Anterior cingulate cortex (tissue), 58 donors: ENCODE data around the gene CASQ2.

Source experiments
- DNase-seq, 58 donors: peaks; one replicate each; lab custom pipeline; 2025; lab: John Stamatoyannopoulos, UW

CASQ2 gene

GRCh38 chr1:115768549-115768948 is at the start of gene CASQ2:
CASQ2 (minus strand) TSS chr1:115768714; CDS start chr1:115768541, 173 bp downstream.
- no peak for DNase-seq

- DNase-seq: no peak
These were observed 47.2 kb upstream of the CASQ2 start for GRCh38 chr1:115815694-115816093.

GRCh38 chr1:115814685-115815398 is 46.3 kb upstream of the CASQ2 start:
- DNase-seq: no peak

- DNase-seq: no peak
These were observed 45.2 kb upstream of the CASQ2 start for GRCh38 chr1:115813727-115814126.

GRCh38 chr1:115811140-115811828 is 42.8 kb upstream of the CASQ2 start:
- DNase-seq: no peak

DNA sequence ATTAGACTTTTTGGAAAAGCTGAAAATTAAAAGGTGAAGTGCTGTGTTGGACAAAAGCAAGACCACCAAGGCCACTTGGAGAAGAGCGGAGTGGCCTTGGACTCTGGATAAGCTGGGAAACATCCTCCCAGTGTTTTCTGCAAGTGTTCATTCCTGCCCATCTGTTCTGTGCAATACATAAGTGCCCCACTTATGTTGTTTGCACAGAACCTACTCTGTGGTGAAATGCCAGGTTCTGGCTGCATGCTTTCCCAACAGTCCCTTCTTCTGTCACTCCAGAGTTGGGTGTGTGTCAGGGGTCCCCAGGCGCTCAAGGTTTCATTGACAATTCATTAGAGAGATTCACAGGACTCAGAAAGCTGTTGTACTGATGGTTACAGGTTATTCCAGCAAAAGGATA is 42.1 kb upstream of the CASQ2 start:
- no peak for DNase-seq

GRCh38 chr1:115809847-115810246 is 41.3 kb upstream of the CASQ2 start:
- no peak for DNase-seq

DNA sequence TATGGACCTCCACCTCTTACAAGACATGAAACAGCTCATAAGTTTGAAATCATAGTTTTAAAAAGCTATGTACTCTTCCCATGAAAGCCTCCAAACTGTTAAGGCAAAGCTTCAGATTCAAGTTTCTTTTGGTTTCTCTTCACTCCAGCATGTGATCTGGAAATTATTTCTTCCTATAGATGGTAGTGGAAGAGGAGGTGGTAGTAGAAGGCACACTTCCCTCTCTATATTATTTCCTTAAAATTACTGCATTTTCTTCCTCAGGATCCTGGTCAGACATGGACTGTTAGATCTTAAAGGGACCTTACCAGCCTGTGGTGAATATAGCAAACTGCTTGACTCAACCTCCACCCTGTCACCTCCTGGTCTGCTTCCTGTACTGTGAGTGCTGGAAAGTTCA is 40.6 kb upstream of the CASQ2 start:
- no peak for DNase-seq

- DNase-seq: peak in 21 of 58 donors; percentile 1 to 61 (median 30)
These were observed 39.2 kb upstream of the CASQ2 start for GRCh38 chr1:115807723-115808122.

DNA sequence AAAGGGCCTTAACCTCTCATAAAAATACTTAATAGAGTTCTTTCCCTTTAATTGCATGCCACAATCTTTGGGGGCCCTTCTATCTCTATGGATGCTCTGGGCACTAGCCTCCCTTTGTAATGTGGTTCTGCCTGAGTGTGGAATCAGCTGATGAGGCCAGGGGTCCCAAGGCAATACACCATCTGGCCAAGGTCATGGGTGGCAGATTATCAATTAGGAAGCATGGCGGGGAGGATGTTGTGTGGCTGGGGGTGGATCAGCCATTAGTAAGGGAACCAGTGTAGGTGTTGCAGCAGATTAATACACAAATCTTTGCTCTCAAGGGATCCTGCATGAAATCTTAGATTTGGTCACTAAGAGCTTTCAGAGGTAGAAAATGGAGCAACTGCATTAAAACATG is 37.1 kb upstream of the CASQ2 start:
- no peak for DNase-seq

DNA sequence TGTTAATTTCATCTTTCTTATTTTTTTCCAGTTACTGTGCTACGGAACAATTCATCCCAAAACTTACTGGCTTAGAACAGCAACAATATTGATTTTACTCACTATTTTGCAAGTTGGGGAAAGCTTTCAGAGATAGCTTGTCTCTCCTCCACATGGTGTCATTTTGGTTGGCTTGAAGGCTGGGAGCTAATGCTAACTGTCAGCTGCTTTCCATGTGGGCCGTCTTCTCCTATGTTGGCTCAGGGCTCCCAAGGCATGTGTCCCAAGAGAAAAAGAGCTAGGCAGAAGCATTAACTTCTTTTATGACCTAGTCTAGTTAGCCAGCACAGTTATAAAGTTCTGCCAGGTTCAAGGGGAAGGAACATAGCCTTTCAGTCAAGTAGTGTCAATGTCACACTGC is 33.9 kb upstream of the CASQ2 start:
- no peak for DNase-seq

DNA sequence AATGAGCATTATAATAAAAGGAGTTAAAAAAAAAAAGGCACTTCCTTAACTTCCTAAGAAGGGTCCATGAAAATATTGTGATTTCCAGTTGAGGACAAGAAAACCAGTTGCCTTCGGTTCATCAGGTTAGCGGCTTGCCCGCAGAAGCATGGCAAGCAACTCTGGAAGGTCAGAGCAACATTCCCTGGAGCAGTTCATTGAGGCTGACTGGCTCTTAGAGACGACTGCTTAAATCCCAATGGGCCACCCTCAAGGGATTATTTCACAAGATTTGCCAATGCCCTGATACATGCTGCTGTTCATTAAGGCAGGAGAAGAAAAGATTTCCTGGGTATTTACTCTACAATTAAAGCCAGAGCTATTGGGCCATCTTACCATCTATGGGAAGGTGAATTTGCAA is 29.0 kb upstream of the CASQ2 start:
- DNase-seq: no peak

DNA sequence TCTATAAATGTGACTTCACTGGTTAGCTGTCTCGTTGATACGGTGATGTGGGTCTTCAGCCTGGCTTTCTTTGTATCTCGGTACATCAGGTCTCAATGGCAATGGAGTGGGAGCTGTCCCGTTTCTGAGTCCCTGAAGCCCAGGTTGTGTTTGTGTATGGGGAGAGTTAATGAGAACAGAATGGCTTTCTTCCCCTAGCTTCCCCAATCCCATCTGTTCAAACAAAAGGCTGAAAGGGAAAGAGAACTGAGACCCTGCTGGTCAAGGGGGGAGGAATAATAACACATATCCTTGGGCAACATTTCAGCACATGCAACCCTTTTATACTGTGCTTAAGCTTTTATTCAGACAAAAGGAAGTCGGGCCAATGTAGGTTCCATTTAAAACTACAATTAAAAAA is 28.4 kb upstream of the CASQ2 start:
- DNase-seq: no peak

- no peak for DNase-seq
These were observed 27.5 kb upstream of the CASQ2 start for GRCh38 chr1:115796036-115796435.

DNA sequence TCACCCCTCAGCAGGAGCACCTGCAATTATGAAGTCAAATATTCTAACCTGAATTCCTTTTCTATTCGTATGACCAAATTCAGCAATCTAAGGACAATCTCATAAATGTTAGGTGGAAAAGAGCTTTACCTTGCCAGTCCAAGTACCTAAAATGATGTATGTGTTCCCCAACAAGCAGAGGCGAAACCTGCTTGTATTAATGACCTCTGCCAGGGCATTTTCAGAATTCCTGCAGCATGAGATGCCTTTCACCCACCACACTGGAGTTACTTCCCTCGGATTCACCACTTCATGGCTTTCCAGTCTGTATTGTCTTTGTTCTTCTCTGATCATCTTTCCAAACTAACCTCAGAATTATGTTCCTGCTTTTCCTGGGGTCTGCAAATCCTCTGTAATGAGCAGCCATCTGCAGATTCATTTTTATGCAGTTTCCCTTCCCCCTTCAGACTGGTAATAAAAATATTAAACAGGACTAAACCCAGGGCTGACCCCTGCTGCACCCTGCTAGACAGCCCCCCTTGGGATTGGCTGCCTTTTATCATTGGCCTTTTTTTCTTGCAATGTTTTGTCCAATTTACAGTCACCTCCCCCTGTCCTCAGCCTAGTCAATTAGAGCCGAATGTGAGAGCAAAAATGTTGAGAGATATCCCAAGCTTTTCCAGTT is 26.6 kb upstream of the CASQ2 start:
- no peak for DNase-seq

- no peak for DNase-seq
These were observed 24.6 kb upstream of the CASQ2 start for GRCh38 chr1:115793162-115793561.

GRCh38 chr1:115791816-115792215 is 23.3 kb upstream of the CASQ2 start:
- DNase-seq: no peak

- DNase-seq: no peak
These were observed 22.3 kb upstream of the CASQ2 start for GRCh38 chr1:115790846-115791245.

GRCh38 chr1:115790356-115790755 is 21.8 kb upstream of the CASQ2 start:
- no peak for DNase-seq

GRCh38 chr1:115783311-115783710 is 14.8 kb upstream of the CASQ2 start:
- DNase-seq: no peak

DNA sequence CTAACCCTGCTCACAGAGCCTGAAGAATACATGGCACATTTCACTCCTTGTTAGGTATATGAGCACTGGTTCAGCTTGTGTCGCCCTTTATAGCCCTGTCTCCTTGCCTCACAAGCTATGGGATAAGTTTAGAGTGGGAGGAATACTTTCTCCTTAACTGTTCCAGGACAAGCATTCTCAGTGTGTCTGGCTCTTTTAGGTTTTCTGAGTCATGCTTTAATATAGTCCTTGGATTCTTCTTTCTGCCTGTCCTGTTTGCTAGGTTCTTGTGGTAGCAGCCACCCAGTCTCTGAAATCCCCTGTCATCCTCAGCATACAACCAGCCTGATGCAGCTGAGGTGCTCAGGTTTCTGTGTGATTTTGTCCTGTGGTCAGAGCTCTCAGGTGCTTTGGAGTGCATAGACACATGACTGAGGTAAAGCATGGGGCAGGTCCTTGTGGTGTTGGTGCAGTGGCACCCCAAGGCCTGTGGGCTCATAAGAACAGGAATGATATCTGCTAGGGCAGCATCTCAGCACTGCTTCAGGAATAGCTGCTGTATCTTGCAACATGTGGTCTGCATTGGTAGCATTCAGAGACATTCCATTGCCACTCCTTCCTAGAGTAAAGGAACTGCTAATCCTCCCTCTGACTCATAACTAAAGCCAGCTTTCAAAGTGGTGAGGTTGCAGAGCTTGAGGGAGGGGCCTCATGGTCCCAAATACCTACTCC is 14.2 kb upstream of the CASQ2 start:
- no peak for DNase-seq
